Mucosa of rectum (tissue), 2 donors: ENCODE data around the gene EXOC6.

Source experiments
- H3K27ac ChIP-seq, 2 donors: one replicate each; pipeline ENCODE4 v1.7.0; 2013; ENCODE audit warnings: inconsistent platforms in 2 of 2, low read depth in 2 of 2, low read length in 2 of 2
- H3K27me3 ChIP-seq, 2 donors: one replicate each; pipeline ENCODE4 v1.7.0; 2013; ENCODE audit warnings: low read length in 2 of 2; ENCODE audit not compliant: control insufficient read depth in 2 of 2, insufficient read depth in 2 of 2
- H3K36me3 ChIP-seq, 2 donors: one replicate each; pipeline ENCODE4 v1.7.0; 2013; ENCODE audit warnings: low read length in 2 of 2; ENCODE audit not compliant: control insufficient read depth in 2 of 2, insufficient read depth in 2 of 2
- H3K4me1 ChIP-seq, 2 donors: one replicate each; pipeline ENCODE4 v1.7.0; 2013; ENCODE audit warnings: low read length in 2 of 2, mild to moderate bottlenecking in 1 of 2; ENCODE audit not compliant: control insufficient read depth in 2 of 2, insufficient read depth in 2 of 2
- H3K4me3 ChIP-seq, 2 donors: one replicate each; pipeline ENCODE4 v1.7.0; 2013; ENCODE audit warnings: low read length in 2 of 2
- H3K9ac ChIP-seq, 2 donors: one replicate each; pipeline ENCODE4 v1.7.0; 2013; ENCODE audit warnings: low read length in 2 of 2, low read depth in 1 of 2, mild to moderate bottlenecking in 1 of 2
- H3K9me3 ChIP-seq, 2 donors: one replicate each; pipeline ENCODE4 v1.7.0; 2013; ENCODE audit warnings: low read length in 2 of 2; ENCODE audit not compliant: control insufficient read depth in 2 of 2
- donor health status: healthy.
- donor health status: Normal muscosa, but diverticular disease.

The EXOC6 gene

DNA sequence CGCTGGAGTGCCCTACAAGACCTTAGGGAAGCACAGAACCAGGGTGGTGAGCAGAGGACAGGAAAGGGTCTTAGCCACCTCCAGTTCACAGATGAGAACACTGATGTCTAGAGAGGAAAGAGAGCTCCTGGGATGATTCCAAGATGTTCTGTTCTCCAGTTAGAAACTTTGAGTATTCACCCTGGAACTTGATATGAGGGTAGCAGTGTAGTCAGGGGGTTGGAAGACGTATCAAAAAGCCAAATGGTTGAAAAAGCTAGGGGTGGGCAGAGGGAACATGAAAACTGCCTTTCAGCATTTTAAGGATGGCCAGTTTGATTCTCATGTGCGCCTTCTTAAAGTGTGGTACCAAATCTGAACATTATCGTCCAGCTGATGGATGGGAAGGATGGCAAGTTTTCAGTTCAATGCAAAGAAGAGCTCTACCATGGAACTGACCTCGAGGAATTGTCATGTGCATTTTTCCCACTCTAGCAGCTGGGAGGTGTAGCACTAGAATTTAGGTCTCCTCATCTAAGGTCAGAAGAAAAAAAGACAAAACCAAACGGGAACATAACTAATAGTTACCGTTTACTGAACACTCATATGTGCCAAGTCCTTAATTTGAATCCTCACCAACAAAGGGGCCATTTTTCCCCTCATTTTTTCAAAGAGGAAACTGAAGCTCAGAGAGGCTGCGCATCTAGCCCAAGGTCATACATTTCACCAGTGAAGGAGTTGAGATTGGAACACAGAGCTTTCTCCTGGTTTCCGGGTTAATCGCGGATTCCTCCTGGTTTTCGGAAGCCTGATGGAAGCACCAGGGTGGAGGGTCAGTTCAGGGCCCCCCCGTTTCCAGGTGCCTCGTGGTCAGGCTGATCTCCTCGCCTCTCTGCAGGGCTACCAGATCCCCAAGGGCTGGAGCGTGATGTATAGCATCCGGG is 219.4 kb downstream of the EXOC6 start:
- Histone ChIP-seq H3K36me3 (no peaks in the 10 kb centered on the region), H3K27me3 (peaks cover 78 to 85% of the 10 kb centered on the region in 2 donors), H3K9ac (no peak overlapping the region), H3K4me1 (peaks cover 10 to 15% of the 10 kb centered on the region in 2 donors), H3K9me3 (no peaks in the 10 kb centered on the region), H3K4me3 (no peak overlapping the region), H3K27ac (no peak overlapping the region)

DNA sequence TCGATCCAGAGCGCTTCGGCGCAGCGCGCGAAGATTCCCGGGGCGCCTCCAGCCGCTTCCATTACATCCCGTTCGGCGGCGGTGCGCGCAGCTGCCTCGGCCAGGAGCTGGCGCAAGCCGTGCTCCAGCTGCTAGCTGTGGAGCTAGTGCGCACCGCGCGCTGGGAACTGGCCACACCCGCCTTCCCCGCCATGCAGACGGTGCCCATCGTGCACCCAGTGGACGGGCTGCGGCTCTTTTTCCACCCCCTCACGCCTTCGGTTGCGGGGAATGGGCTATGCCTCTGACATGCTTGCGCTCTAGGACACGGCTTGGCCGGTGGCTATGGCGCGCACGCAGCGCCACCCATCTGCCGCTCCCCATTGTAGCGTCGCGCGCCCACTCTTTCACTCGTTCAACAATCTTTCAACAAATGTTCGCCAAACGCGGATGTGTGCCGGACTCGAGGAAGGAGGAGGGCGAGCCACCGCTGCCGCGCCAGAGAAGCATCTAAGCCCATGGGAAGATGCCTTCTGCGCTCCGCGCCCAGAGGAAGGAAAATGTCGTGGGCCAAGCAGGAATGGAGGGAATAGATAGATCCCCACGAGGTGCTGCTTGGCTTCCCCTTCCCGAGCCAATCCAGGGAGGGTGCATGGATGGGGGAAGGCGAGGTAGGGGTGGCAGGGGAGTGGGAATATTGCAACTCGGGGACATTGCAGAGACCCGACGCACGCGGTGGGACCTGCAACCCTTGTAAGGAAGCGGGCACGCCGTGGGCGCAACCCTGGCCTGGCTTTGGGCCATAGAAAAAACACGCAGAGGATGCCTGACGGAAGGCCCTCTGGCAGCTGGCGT is 220.3 kb downstream of the EXOC6 start:
- Histone ChIP-seq H3K9ac (no peak overlapping the region), H3K27me3 (peaks cover 82 to 86% of the 10 kb centered on the region in 2 donors), H3K4me3 (no peak overlapping the region), H3K27ac (no peak overlapping the region), H3K36me3 (no peaks in the 10 kb centered on the region), H3K9me3 (no peaks in the 10 kb centered on the region), H3K4me1 (peaks cover 12 to 18% of the 10 kb centered on the region in 2 donors)

DNA sequence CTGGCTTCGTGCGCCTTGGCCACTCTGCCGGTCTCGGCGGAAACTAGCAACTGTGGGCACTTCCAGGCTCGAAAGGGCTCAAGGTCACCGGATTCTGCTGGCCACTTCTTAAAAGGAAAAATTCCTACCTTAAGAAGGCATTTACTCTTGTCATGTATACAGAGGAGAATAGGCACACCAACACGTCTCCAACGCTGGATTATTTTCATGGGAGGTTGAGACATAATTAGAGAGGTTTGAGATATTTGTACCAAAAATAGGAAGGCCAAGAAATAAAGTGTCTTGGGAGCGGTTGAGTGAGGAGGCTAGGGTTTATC is 220.9 kb downstream of the EXOC6 start:
- Histone ChIP-seq H3K9me3 (no peaks in the 10 kb centered on the region), H3K9ac (no peak overlapping the region), H3K36me3 (no peaks in the 10 kb centered on the region), H3K4me1 (peaks cover 15 to 18% of the 10 kb centered on the region in 2 donors), H3K27ac (no peak overlapping the region), H3K4me3 (no peak overlapping the region), H3K27me3 (peaks cover 80 to 85% of the 10 kb centered on the region in 2 donors)

DNA sequence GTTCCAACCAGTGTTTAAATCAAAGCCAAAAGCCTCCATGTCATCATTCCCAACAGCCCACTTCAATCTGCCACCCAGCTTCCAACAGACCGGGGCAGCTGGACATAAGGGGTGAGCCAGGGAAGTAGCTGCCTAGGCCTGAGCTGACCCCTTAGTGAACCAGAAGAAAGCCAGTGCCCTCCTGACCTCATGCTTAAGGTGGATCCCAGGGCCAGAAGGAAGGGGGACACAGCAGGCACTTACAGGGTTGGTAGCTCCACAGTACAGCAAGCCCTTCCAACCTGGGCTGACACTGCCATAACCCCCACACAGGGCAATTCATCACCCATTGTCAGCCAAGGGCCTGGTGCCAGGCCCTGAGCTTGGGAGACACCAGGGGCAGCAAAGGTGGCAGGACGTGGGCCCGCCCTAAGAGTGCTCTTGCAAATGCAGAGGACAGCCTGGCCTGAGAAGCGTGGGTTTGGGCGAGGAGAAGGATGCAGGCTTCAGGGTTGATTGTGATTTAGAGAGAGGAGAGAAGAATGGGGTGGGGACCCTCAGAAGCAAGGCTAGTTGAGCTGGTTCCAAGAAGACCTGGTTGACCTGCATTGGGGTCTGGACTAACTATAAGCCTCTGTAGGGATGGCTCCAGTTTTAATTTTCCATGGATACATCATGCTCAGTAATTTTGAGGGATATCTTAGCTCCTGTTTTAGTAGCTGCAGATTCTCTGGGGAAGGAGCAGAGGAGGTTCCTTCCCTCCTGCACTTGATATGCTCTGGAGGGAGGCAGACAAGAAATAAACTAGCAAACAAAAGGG is 222.3 kb downstream of the EXOC6 start:
- no peaks in the 10 kb centered on the region for H3K9me3 ChIP-seq
- no peak overlapping the region for H3K27ac ChIP-seq
- no peak overlapping the region for H3K4me3 ChIP-seq
- no peaks in the 10 kb centered on the region for H3K36me3 ChIP-seq
- H3K4me1 ChIP-seq, result peaks cover 15 to 18% of the 10 kb centered on the region in 2 donors
- H3K9ac ChIP-seq, result no peak overlapping the region
- H3K27me3 ChIP-seq, result peaks cover 81 to 86% of the 10 kb centered on the region in 2 donors

DNA sequence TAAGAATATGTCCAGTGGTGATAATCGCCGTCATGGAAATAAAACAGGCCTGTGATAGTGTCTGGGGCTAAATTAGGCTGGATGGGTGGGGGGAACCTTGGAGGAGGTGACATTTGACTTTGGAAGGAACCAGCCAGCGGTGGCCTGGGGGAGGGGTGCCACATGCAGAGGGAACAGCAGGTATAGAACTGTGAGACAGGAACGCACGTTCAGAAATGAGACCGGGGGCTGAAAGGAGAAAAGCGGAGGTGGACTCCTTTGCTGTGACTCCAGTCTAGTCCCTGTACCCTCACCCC is 222.8 kb downstream of the EXOC6 start:
- no peaks in the 10 kb centered on the region for H3K9me3 ChIP-seq
- no peak overlapping the region for H3K4me3 ChIP-seq
- H3K9ac ChIP-seq, result no peak overlapping the region
- no peaks in the 10 kb centered on the region for H3K36me3 ChIP-seq
- H3K27ac ChIP-seq, result no peak overlapping the region
- H3K27me3 ChIP-seq, result peaks cover 81 to 85% of the 10 kb centered on the region in 2 donors
- peaks cover 15 to 18% of the 10 kb centered on the region in 2 donors for H3K4me1 ChIP-seq

DNA sequence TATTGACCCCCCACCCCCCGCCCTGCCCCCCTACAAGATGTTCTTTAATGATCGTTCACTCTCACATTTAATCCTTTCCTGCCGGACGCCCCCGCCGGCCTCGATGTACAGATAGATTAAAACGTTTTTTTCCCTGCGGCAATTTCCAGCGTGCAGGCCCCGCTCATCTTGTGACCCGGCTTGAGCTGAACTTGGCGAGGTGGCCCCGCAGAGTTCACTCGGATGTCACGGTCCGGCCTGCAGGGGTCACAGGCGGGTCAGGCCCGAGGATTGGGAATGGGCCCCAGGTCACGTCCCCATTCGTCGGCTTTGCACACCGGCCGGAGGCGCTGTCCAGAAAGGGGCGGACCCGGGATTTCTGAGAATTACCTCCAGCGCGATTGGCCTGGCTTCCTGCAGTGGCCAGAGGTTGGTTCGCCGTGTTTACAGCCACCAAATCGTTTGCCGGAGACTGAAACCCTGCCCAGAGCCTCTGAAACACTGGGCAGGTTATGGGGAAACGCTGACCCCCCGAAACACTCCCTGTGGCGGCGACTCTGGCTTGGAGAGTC is 223.4 kb downstream of the EXOC6 start:
- Histone ChIP-seq H3K9ac (no peak overlapping the region), H3K4me3 (peak overlapping the region; percentile 59 to 65), H3K4me1 (peaks cover 15 to 18% of the 10 kb centered on the region in 2 donors), H3K27ac (no peak overlapping the region), H3K36me3 (no peaks in the 10 kb centered on the region), H3K9me3 (no peaks in the 10 kb centered on the region), H3K27me3 (peaks cover 77 to 82% of the 10 kb centered on the region in 2 donors)

DNA sequence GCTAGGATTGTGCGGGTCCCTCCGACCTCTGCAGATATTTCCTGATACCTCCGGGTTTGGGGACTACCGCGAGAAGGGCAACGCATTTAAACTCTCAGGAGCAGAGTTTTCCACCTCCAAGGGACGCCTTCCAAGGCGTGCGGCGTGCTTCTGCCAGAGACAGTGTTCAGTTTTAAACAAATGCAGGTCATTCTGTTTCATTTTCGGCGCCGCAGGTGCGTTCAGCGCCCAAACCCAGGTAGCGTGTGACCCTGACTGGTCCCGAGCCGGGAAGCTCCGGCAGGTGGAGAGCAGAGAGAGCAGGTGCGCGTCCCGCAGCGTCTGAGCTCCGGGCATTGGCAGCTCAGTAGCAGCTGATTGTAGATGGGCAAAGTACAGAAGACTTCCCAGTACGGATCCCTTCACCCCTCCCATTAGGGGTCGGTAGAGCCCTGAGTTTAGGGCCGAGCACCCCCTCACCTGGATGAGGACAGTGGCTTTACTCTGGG is 223.9 kb downstream of the EXOC6 start:
- Histone ChIP-seq H3K36me3 (no peaks in the 10 kb centered on the region), H3K9ac (no peak overlapping the region), H3K27ac (no peak overlapping the region), H3K27me3 (peaks cover 72 to 79% of the 10 kb centered on the region in 2 donors), H3K4me3 (peak overlapping the region; percentile 59 to 65), H3K9me3 (no peaks in the 10 kb centered on the region), H3K4me1 (peaks cover 15 to 18% of the 10 kb centered on the region in 2 donors)

DNA sequence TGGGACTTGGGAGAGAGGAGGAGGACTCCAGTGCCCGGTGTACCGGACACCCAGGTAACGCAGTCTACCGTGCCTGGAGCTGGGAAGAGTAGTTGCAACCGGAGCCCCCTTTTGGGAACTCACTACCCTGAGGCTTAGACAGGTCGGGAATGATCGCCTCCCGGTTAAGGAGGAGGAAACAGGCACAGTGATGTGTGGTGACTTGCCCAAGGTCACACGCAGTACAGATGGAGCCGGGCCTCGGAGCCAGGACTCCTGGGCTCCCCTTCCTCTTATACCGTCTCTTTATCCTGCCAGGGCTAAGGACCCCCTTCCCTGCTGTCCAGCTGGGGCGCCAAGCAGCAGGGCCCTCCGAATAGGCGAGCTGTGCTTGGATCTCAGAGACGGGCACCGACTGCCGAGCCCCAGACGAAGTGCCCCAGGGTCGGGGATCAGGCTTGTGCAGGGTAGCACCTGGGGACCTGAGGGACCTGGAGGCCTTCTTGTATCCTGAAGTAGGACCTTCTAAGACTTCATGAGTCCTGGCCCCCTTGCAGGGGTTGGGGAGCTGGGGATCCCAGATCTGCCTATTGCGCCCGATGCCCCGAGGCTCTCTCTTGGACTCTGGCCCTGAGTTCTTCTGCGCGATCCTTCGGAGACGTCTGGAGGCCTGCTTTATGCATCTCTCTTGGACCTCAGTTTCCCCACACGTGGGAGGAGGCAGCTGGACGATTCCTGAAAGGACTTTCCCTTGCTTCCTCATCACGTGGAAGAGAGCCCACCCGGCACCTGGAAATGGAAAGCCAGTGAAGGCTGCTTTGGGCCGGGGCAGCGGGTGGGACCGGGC is 224.6 kb downstream of the EXOC6 start:
- Histone ChIP-seq H3K4me3 (peak overlapping the region in 1 of 2 donors; percentile 65), H3K9ac (no peak overlapping the region), H3K27ac (no peak overlapping the region), H3K9me3 (no peaks in the 10 kb centered on the region), H3K4me1 (peaks cover 15 to 18% of the 10 kb centered on the region in 2 donors), H3K36me3 (no peaks in the 10 kb centered on the region), H3K27me3 (peaks cover 65 to 75% of the 10 kb centered on the region in 2 donors)

DNA sequence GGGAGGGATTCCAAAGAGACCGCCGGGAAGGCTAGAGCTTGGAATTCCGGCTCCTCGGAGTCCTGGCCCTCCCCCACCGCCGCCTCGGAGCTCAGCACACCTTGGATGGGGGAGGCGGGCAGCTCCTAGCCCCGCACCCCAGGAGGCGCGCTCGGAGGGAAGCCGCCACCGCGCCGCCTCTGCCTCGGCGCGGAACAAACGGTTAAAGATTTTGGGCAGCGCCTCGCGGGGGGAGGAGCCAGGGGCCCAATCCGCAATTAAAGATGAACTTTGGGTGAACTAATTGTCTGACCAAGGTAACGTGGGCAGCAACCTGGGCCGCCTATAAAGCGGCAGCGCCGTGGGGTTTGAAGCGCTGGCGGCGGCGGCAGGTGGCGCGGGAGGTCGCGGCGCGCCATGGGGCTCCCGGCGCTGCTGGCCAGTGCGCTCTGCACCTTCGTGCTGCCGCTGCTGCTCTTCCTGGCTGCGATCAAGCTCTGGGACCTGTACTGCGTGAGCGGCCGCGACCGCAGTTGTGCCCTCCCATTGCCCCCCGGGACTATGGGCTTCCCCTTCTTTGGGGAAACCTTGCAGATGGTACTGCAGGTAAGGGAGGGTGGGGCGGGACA is 225.3 kb downstream of the EXOC6 start, which contains the start of gene CYP26A1:
CYP26A1 (plus strand) TSS at position 355 of the 608 bp plus-strand sequence; CDS start at position 397, 42 bp downstream.
- Histone ChIP-seq H3K9me3 (no peaks in the 10 kb centered on the region), H3K4me3 (no peak within 1 kb of the TSS), H3K9ac (no peak within 1 kb of the TSS), H3K27ac (no peak within 1 kb of the TSS), H3K4me1 (peaks cover 15 to 18% of the 10 kb centered on the region in 2 donors), H3K36me3 (no peaks in the 10 kb centered on the region), H3K27me3 (peaks cover 60 to 70% of the 10 kb centered on the region in 2 donors)
